ENCODE data around the gene SCARF2. TPM values are rescaled to one million over a fixed set of nuclear protein-coding genes. Genes with fewer than 3 reads are reported as not detected.

SCARF2 gene
- total and polyA plus RNA-seq, 2 donors (not counting 1 experiment from before 2014, with no cell fraction given), result 0.86 to 1.3 TPM

DNA sequence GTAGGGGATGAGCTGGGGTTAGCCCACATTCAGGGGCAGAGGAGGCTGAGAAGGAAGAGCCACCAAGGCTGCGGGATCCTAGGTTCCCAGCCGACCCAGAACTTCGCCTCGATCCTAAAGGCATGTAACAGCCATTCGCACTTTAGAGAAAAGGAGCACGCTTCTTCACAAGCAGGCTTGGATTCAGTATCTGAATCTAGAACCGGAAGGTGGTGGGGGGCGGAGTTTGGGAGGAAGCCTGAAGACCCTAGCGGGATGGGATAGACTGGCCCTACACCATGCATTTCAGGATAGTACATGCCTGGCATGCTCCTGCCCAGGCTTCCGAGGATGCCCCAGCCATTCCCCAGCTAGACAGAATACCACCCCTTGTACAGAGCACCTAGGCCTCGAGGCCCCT lies 4.4 kb downstream of the SCARF2 start:
- H3K36me3 ChIP-seq (replicated peaks in 1 of 2; ENCODE audit: control extremely low read depth in 1 of 2, control insufficient read depth in 1 of 2, extremely low read depth in 1 of 2, insufficient read depth in 2 of 2, low read length in 1 of 2), result no peaks in the 10 kb centered on the region
- H3K27me3 Mint-ChIP-seq, result peaks cover 57% of the 10 kb centered on the region
- no peak overlapping the region for H2AFZ ChIP-seq (ENCODE audit: insufficient read depth, low read depth, low read length, poor library complexity, severe bottlenecking)
- no peaks in the 10 kb centered on the region for H3K79me2 ChIP-seq (ENCODE audit: control insufficient read depth, insufficient read depth, low read length)
- intact Hi-C loops (cut with micrococcal nuclease), result no loop called here
- TF ChIP-seq EZH2 (IDR thresholded peaks at IDR 0.05; ENCODE audit: borderline replicate concordance, insufficient read depth, low read depth, low read length, poor library complexity, severe bottlenecking), result no peak
- TF ChIP-seq, protein P1, sequence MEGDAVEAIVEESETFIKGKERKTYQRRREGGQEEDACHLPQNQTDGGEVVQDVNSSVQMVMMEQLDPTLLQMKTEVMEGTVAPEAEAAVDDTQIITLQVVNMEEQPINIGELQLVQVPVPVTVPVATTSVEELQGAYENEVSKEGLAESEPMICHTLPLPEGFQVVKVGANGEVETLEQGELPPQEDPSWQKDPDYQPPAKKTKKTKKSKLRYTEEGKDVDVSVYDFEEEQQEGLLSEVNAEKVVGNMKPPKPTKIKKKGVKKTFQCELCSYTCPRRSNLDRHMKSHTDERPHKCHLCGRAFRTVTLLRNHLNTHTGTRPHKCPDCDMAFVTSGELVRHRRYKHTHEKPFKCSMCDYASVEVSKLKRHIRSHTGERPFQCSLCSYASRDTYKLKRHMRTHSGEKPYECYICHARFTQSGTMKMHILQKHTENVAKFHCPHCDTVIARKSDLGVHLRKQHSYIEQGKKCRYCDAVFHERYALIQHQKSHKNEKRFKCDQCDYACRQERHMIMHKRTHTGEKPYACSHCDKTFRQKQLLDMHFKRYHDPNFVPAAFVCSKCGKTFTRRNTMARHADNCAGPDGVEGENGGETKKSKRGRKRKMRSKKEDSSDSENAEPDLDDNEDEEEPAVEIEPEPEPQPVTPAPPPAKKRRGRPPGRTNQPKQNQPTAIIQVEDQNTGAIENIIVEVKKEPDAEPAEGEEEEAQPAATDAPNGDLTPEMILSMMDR (IDR thresholded peaks at IDR 0.05), result no peak
- H3K9ac ChIP-seq (ENCODE audit: low read length), result no peak overlapping the region
- no peak overlapping the region for H3K27ac Mint-ChIP-seq
- H3K4me2 ChIP-seq (replicated peaks; ENCODE audit: low read depth, low read length, poor library complexity, severe bottlenecking), result no peak overlapping the region
- peaks cover 0 to 87% (median 41%) of the 10 kb centered on the region in 4 experiments for H3K27me3 ChIP-seq (replicated peaks in 1 of 4; ENCODE audit: control extremely low read depth in 1 of 4, control insufficient read depth in 3 of 4, insufficient read depth in 4 of 4, low read length in 3 of 4)
- H3K4me3 Mint-ChIP-seq, result peak overlapping the region; percentile 8
- H3K9me3 ChIP-seq (ENCODE audit: control extremely low read depth in 1 of 3, control insufficient read depth in 2 of 3, insufficient read depth in 1 of 3, low read length in 2 of 3), result peaks cover 0 to 34% (median 0%) of the 10 kb centered on the region in 3 donors
- H4K20me1 ChIP-seq (ENCODE audit: control insufficient read depth, insufficient read depth, low read length, poor library complexity, severe bottlenecking), result peaks cover 24% of the 10 kb centered on the region
- 99% methylated on average over 11 of the region's 11 CpGs for WGBS (ENCODE audit: insufficient coverage)
- H3K4me3 ChIP-seq (ENCODE audit: control extremely low read depth in 1 of 5, extremely low read depth in 1 of 5, insufficient read depth in 1 of 5, low read depth in 2 of 5, low read length in 4 of 5), result no peak overlapping the region
- POLR2A ChIA-PET, result no interaction called here
- peaks cover 51 to 59% of the 10 kb centered on the region in 2 donors for H3K4me1 ChIP-seq (ENCODE audit: control insufficient read depth in 2 of 2, insufficient read depth in 2 of 2, low read length in 2 of 2)
- ATAC-seq (ENCODE audit: low read depth) (no peak), DNase-seq (no peak)
- CTCF ChIA-PET, result interaction anchor here (1.0 to 2.3 kb wide), 2 partner anchors 15 to 21 kb away, joined by 3 to 8 read pairs; no protein-coding TSS in a partner anchor
- no peaks in the 10 kb centered on the region for H3K9me3 Mint-ChIP-seq (ENCODE audit: insufficient read depth)
- H3K27ac ChIP-seq (ENCODE audit: low read length in 2 of 2), result no peak overlapping the region
- peaks cover 41% of the 10 kb centered on the region for H3K4me1 Mint-ChIP-seq

DNA sequence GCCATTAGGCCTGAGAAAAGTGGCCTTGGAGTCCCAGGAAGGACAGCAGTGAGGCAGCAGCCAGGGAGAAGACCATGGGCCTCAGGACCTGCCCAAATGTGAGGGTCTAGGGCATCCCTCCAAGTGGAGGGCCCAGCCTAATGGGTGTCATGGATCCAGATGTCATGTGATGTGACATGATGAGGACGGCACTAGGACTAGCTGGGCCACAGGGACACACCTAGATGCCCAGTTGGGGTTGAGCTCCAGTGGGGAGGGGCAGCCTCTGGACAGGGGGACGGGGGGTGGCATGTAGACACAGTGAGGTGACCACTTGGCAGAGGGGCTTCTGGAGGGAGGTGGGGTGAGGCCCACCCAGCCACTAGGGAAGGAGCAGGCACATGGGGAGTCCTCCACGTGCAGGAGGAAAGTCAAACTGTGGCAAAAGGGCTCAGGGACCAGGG lies 5.4 kb downstream of the SCARF2 start:
- CTCF ChIA-PET, result interaction anchor here (2.3 kb wide), 1 partner anchor 14 kb away, joined by 8 read pairs; no protein-coding TSS in a partner anchor
- Histone ChIP-seq H3K27ac (ENCODE audit: low read length in 2 of 2) (no peak overlapping the region), H3K27me3 (replicated peaks in 1 of 4; ENCODE audit: control extremely low read depth in 1 of 4, control insufficient read depth in 3 of 4, insufficient read depth in 4 of 4, low read length in 3 of 4) (peaks cover 0 to 87% (median 41%) of the 10 kb centered on the region in 4 experiments), H3K4me1 (ENCODE audit: control insufficient read depth in 2 of 2, insufficient read depth in 2 of 2, low read length in 2 of 2) (peaks cover 44 to 54% of the 10 kb centered on the region in 2 donors), H3K4me2 (replicated peaks; ENCODE audit: low read depth, low read length, poor library complexity, severe bottlenecking) (no peak overlapping the region), H3K4me3 (ENCODE audit: control extremely low read depth in 1 of 5, extremely low read depth in 1 of 5, insufficient read depth in 1 of 5, low read depth in 2 of 5, low read length in 4 of 5) (no peak overlapping the region), H3K9me3 (ENCODE audit: control extremely low read depth in 1 of 3, control insufficient read depth in 2 of 3, insufficient read depth in 1 of 3, low read length in 2 of 3) (peaks cover 0 to 30% (median 0%) of the 10 kb centered on the region in 3 donors), H3K36me3 (replicated peaks in 1 of 2; ENCODE audit: control extremely low read depth in 1 of 2, control insufficient read depth in 1 of 2, extremely low read depth in 1 of 2, insufficient read depth in 2 of 2, low read length in 1 of 2) (no peaks in the 10 kb centered on the region), H3K79me2 (ENCODE audit: control insufficient read depth, insufficient read depth, low read length) (no peaks in the 10 kb centered on the region), H4K20me1 (ENCODE audit: control insufficient read depth, insufficient read depth, low read length, poor library complexity, severe bottlenecking) (peaks cover 21% of the 10 kb centered on the region), H2AFZ (ENCODE audit: insufficient read depth, low read depth, low read length, poor library complexity, severe bottlenecking) (no peak overlapping the region), H3K9ac (ENCODE audit: low read length) (no peak overlapping the region)
- no peak for ATAC-seq (ENCODE audit: low read depth)
- peak overlapping the region; percentile 68 for H3K4me3 Mint-ChIP-seq
- H3K9me3 Mint-ChIP-seq (ENCODE audit: insufficient read depth), result no peaks in the 10 kb centered on the region
- TF ChIP-seq, protein P1 (IDR thresholded peaks at IDR 0.05), result no peak
- no peak for TF ChIP-seq EZH2 (IDR thresholded peaks at IDR 0.05; ENCODE audit: borderline replicate concordance, insufficient read depth, low read depth, low read length, poor library complexity, severe bottlenecking)
- POLR2A ChIA-PET, result no interaction called here
- WGBS (ENCODE audit: insufficient coverage), result 61% methylated on average over 3 of the region's 3 CpGs
- H3K27ac Mint-ChIP-seq, result no peak overlapping the region
- H3K4me1 Mint-ChIP-seq, result peaks cover 38% of the 10 kb centered on the region
- intact Hi-C loops (cut with micrococcal nuclease), result no loop called here
- no peak for DNase-seq
- peaks cover 62% of the 10 kb centered on the region for H3K27me3 Mint-ChIP-seq

All from B cell (primary cell).